HEK293 (cell line): ENCODE measurements around the gene KIAA0753.

Experiments used
- BCL6B ChIP-seq: fragments of 450-650 bp; formaldehyde crosslinking; IDR thresholded peaks from 2 replicates; pipeline ENCODE4 v1.5.1; 2017; ENCODE audit warnings: missing biosample characterization, missing genetic modification characterization
- FEZF1 ChIP-seq: fragments of 450-650 bp; formaldehyde crosslinking; IDR thresholded peaks from 2 replicates; pipeline ENCODE4 v1.5.1; 2016; ENCODE audit warnings: missing biosample characterization, missing genetic modification characterization
- HOXA7 ChIP-seq: sonication (generic); formaldehyde crosslinking; IDR thresholded peaks from 2 replicates; pipeline ENCODE4 v1.8.1; 2022; ENCODE audit warnings: missing genetic modification reagents, borderline replicate concordance
- KLF1 ChIP-seq: fragments of 450-650 bp; formaldehyde crosslinking; IDR thresholded peaks from 2 replicates; pipeline ENCODE4 v1.5.1; 2016; ENCODE audit warnings: missing biosample characterization, missing genetic modification characterization
- KLF7 ChIP-seq: fragments of 450-650 bp; formaldehyde crosslinking; IDR thresholded peaks from 2 replicates; pipeline ENCODE4 v1.5.1; 2016; ENCODE audit warnings: missing biosample characterization, missing genetic modification characterization, borderline replicate concordance
- KLF9 ChIP-seq: fragments of 450-650 bp; formaldehyde crosslinking; IDR thresholded peaks from 2 replicates; pipeline ENCODE4 v1.5.1; 2016; ENCODE audit warnings: missing biosample characterization, missing genetic modification characterization, low read depth
- REST ChIP-seq: fragments of 450-650 bp; formaldehyde crosslinking; IDR thresholded peaks from 2 replicates; pipeline ENCODE4 v1.5.1; 2016; ENCODE audit warnings: missing biosample characterization, missing genetic modification characterization
- SP2 ChIP-seq: fragments of 450-650 bp; formaldehyde crosslinking; IDR thresholded peaks from 2 replicates; pipeline ENCODE4 v1.5.1; 2016; ENCODE audit warnings: missing biosample characterization, missing genetic modification characterization
- ZBTB17 ChIP-seq: fragments of 450-650 bp; formaldehyde crosslinking; IDR thresholded peaks from 2 replicates; pipeline ENCODE4 v1.5.1; 2016; ENCODE audit warnings: missing biosample characterization, missing genetic modification characterization
- ZNF10 ChIP-seq: fragments of 450-650 bp; formaldehyde crosslinking; IDR thresholded peaks from 2 replicates; pipeline ENCODE4 v1.5.1; 2017; ENCODE audit warnings: missing biosample characterization, missing genetic modification characterization
- ZNF112 ChIP-seq: fragments of 450-650 bp; formaldehyde crosslinking; IDR thresholded peaks from 2 replicates; pipeline ENCODE4 v1.5.0; 2017; ENCODE audit warnings: missing biosample characterization, missing genetic modification characterization
- ZNF114 ChIP-seq: fragments of 450-650 bp; formaldehyde crosslinking; IDR thresholded peaks from 2 replicates; pipeline ENCODE4 v1.5.0; 2017; ENCODE audit warnings: missing biosample characterization, missing genetic modification characterization
- ZNF146 ChIP-seq: fragments of 450-650 bp; formaldehyde crosslinking; IDR thresholded peaks from 2 replicates; pipeline ENCODE4 v1.5.1; 2016; ENCODE audit warnings: missing biosample characterization, missing genetic modification characterization
- ZNF174 ChIP-seq: fragments of 450-650 bp; formaldehyde crosslinking; IDR thresholded peaks from 2 replicates; pipeline ENCODE4 v1.5.0; 2017; ENCODE audit warnings: missing biosample characterization, mild to moderate bottlenecking, missing genetic modification characterization
- ZNF2 ChIP-seq: fragments of 450-650 bp; formaldehyde crosslinking; IDR thresholded peaks from 2 replicates; pipeline ENCODE4 v1.5.1; 2016; ENCODE audit warnings: missing biosample characterization, missing genetic modification characterization
- ZNF211 ChIP-seq: fragments of 450-650 bp; formaldehyde crosslinking; IDR thresholded peaks from 2 replicates; pipeline ENCODE4 v1.5.1; 2016; ENCODE audit warnings: low read depth, missing biosample characterization, missing genetic modification characterization
- ZNF274 ChIP-seq, 2 experiments: fragments of 200-500 bp in 1 of 2; fragments of 450-650 bp in 1 of 2; sonication (Bioruptor generic) in 1 of 2; formaldehyde crosslinking in 1 of 2; IDR thresholded peaks; 2 replicates each; pipeline versions ENCODE4 v1.5.1 to v1.6.1; 2014 to 2016; ENCODE audit warnings: borderline replicate concordance in 1 of 2, inconsistent platforms in 1 of 2, low read length in 1 of 2, missing biosample characterization in 1 of 2, missing genetic modification characterization in 1 of 2
- ZNF280C ChIP-seq: fragments of 450-650 bp; formaldehyde crosslinking; IDR thresholded peaks from 2 replicates; pipeline ENCODE4 v1.5.1; 2016; ENCODE audit warnings: missing biosample characterization, missing genetic modification characterization
- ZNF354C ChIP-seq: fragments of 450-650 bp; formaldehyde crosslinking; IDR thresholded peaks from 2 replicates; pipeline ENCODE4 v1.5.1; 2016; ENCODE audit warnings: missing biosample characterization, missing genetic modification characterization, low read depth, borderline replicate concordance
- ZNF585B ChIP-seq: fragments of 450-650 bp; formaldehyde crosslinking; IDR thresholded peaks from 2 replicates; pipeline ENCODE4 v1.5.1; 2016; ENCODE audit warnings: missing biosample characterization, missing genetic modification characterization
- ZNF610 ChIP-seq: fragments of 450-650 bp; formaldehyde crosslinking; IDR thresholded peaks from 2 replicates; pipeline ENCODE4 v1.5.1; 2016; ENCODE audit warnings: missing biosample characterization, missing genetic modification characterization, borderline replicate concordance
- ZNF654 ChIP-seq: fragments of 450-650 bp; formaldehyde crosslinking; IDR thresholded peaks from 2 replicates; pipeline ENCODE4 v1.5.1; 2016; ENCODE audit warnings: low read depth, missing biosample characterization, missing genetic modification characterization
- ZNF664 ChIP-seq: fragments of 450-650 bp; formaldehyde crosslinking; IDR thresholded peaks from 2 replicates; pipeline ENCODE4 v1.5.1; 2016; ENCODE audit warnings: missing biosample characterization, missing genetic modification characterization
- ZNF76 ChIP-seq: fragments of 450-650 bp; formaldehyde crosslinking; IDR thresholded peaks from 2 replicates; pipeline ENCODE4; 2016; ENCODE audit warnings: low read depth, missing biosample characterization, missing genetic modification characterization, borderline replicate concordance
- ZNF792 ChIP-seq: fragments of 450-650 bp; formaldehyde crosslinking; IDR thresholded peaks from 2 replicates; pipeline ENCODE4 v1.5.1; 2016; ENCODE audit warnings: missing biosample characterization, missing genetic modification characterization
- ZSCAN18 ChIP-seq: fragments of 450-650 bp; formaldehyde crosslinking; IDR thresholded peaks from 2 replicates; pipeline ENCODE4 v1.5.1; 2016; ENCODE audit warnings: missing biosample characterization, missing genetic modification characterization
- TF ChIP-seq, protein P1 (sequence below): sonication (generic); formaldehyde crosslinking; IDR thresholded peaks from 2 replicates; pipeline ENCODE4 v1.8.1; 2022; ENCODE audit warnings: mild to moderate bottlenecking, moderate library complexity, missing genetic modification reagents
- TF ChIP-seq, protein P2 (sequence below): fragments of 450-650 bp; formaldehyde crosslinking; IDR thresholded peaks from 2 replicates; pipeline ENCODE4 v1.5.1; 2017; ENCODE audit warnings: missing biosample characterization, mild to moderate bottlenecking, missing genetic modification characterization, moderate library complexity

KIAA0753 gene

GRCh38 chr17:6640536-6641246 is at the start of gene KIAA0753, which contains the start of gene TXNDC17 (continued):
- TF ChIP-seq, protein P1, sequence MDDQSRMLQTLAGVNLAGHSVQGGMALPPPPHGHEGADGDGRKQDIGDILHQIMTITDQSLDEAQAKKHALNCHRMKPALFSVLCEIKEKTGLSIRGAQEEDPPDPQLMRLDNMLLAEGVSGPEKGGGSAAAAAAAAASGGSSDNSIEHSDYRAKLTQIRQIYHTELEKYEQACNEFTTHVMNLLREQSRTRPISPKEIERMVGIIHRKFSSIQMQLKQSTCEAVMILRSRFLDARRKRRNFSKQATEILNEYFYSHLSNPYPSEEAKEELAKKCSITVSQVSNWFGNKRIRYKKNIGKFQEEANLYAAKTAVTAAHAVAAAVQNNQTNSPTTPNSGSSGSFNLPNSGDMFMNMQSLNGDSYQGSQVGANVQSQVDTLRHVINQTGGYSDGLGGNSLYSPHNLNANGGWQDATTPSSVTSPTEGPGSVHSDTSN, result 0 out of 2 replicates have a peak, but pooled peaks have one; percentile 16
- TF ChIP-seq ZNF146 (no peak), FEZF1 (no peak), REST (tag by site-specific recombination) (peak; percentile 90), ZNF585B (tag by site-specific recombination) (no peak), HOXA7 (CRISPR knock-in tag) (no peak), ZNF174 (no peak), ZNF610 (tag by site-specific recombination) (0 out of 2 replicates have a peak, but pooled peaks have one; percentile 39), ZBTB17 (peak; percentile 86), ZNF10 (tag by site-specific recombination) (no peak; the same call in 1 of the 2 replicates), KLF1 (tag by site-specific recombination) (peak; percentile 70), ZNF211 (no peak), ZNF112 (tag by site-specific recombination) (no peak), BCL6B (no peak; the same call in 1 of the 2 replicates), KLF9 (peak; percentile 78), ZNF76 (peak; percentile 93), SP2 (tag by site-specific recombination) (peak; percentile 91), ZNF654 (tag by site-specific recombination) (no peak; the same call in 1 of the 2 replicates), ZNF114 (tag by site-specific recombination) (no peak), ZNF792 (no peak), ZSCAN18 (no peak), ZNF664 (tag by site-specific recombination) (0 out of 2 replicates have a peak, but pooled peaks have one; percentile 28), ZNF2 (tag by site-specific recombination) (peak; percentile 65; the same call in 1 of the 2 replicates), KLF7 (peak; percentile 83; the same call in 1 of the 2 replicates), ZNF280C (tag by site-specific recombination) (no peak), ZNF274 (IDR thresholded peaks at IDR 0.05; ENCODE audit: low read length) (no peak), ZNF274 (tag by site-specific recombination; IDR thresholded peaks at IDR 0.05; ENCODE audit: borderline replicate concordance) (no peak), ZNF354C (no peak)
- TF ChIP-seq, protein P2, sequence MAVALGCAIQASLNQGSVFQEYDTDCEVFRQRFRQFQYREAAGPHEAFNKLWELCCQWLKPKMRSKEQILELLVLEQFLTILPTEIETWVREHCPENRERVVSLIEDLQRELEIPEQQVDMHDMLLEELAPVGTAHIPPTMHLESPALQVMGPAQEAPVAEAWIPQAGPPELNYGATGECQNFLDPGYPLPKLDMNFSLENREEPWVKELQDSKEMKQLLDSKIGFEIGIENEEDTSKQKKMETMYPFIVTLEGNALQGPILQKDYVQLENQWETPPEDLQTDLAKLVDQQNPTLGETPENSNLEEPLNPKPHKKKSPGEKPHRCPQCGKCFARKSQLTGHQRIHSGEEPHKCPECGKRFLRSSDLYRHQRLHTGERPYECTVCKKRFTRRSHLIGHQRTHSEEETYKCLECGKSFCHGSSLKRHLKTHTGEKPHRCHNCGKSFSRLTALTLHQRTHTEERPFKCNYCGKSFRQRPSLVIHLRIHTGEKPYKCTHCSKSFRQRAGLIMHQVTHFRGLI (tag by site-specific recombination), result no peak
